RPMI8226 (cell line): ENCODE measurements around the gene SPRR2G.
A peak's percentile ranks its signal among the peaks of the same experiment; 100 is the strongest.
"Not testable (repeated sequence)": the region's sequence is repeated elsewhere in the genome, so short reads cannot be mapped to it uniquely, and the experiment has no call there.

Experiments
- DNase-seq: peaks from one replicate; pipeline ENCODE4 v3.0.0-alpha.2; 2015

The SPRR2G gene

DNA sequence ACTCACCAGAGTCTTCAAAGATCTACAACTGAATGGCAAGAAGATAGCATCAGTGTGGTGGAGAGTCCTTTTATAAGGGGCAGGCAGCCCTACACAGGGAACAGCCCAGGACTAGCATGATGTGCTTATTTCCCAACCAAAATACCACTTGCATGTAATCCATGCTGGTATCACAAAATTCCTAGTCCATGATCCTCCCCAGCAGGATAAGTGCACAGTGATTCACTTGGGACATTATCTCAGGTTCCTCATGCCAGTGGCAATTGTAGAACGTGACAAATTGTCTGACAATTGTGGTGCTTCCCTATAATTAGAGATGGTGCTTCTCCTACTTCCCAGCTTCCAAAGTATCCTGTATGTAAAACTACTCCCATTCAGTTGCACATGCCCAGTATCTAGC is at the start of gene SPRR2G:
TSS of gene SPRR2G (minus strand) at position 45 of the 400 bp plus-strand sequence. CDS start 780 bp downstream, outside the sequence.
- no peak for DNase-seq

DNA sequence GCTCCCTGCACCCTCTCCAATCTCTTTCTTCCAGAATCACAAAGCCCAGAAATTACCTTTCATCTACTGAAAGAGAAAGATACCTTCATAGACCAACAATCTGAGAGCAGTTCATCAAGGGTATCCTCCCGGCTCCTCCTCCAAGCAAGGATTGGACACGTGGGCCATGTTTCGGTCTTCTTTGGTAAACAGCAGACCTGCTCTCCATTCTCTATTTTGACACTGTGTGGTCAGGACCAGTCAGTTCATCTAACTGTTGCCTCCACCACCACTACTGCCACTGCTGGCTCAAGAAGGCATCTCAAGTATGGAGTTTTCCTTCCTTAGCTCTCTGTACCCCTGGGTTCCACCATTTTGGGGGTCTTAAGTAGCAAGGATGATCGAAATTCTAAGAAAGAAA is 44.5 kb upstream of the SPRR2G start:
- DNase-seq, result no peak

DNA sequence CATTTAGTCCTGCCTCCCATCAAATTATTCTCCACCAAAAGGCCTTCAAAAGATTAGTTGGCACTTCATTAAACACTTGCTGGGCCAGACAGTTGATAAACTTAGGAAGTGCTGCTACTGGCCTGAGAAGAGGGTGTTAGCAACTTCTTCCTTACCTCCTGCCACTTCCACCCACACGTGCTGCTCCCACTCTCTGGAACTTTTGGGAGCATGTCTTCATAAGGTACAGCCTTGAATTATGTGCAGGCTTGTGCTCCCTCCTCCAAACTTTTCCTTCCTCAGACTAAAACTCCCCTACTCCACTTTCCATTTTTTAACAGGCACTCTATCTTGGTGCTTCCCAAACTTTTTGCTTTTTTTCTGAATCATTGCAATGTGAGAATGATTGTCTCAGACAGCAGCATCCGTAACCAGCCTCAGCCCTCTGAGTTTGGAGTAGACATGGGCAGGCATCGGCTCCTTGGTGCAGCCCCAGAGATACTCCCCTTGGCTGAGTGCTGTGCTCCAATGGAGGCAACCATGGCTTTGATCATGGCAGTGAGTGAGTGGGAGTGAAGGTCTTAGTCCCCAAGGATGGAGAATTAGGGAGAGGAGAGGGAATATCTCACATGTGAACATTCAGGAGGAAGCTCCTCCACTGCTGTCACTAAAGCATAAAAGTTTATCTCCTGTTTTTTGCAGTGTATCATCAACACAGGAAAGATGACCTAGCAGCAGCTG is 43.8 kb upstream of the SPRR2G start:
- no peak for DNase-seq

DNA sequence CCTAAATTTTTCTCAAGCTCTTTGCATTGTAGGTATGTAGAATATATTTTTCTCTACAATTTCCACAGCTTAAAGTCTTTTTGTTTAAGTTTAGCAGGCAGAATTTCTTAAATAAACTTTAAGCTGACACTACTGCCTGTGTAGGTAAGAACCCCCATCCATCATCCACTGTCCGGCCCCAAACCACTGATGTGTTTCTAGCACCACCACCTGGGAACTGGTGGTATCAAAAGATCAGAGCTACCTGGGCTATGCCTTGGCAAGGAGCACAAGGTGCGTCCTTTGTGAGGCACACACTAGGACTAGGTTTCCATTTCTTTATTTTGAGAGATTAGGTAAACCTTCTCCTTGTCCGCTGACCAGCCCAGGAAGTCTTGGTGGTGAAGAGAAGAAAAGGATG is 42.0 kb upstream of the SPRR2G start:
- peak; percentile 23 for DNase-seq

DNA sequence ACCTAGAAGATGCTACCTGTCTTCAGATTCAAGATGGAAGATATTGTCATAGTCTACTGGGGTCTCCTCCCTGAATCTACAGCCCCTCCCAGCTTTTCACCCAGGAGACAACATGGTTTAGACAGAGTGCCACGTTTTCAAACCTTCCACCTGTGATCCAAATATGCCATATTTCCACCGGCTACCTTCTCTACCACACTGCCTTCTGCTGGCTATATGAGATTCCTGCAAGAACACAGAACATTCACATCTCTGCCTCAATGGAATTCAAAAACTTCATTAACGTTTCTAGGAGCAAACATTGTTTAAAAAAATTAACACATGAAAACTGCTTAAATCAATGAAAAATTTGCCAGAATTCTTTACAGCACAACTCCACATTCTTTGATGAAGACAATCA is 39.7 kb upstream of the SPRR2G start:
- DNase-seq, result no peak

DNA sequence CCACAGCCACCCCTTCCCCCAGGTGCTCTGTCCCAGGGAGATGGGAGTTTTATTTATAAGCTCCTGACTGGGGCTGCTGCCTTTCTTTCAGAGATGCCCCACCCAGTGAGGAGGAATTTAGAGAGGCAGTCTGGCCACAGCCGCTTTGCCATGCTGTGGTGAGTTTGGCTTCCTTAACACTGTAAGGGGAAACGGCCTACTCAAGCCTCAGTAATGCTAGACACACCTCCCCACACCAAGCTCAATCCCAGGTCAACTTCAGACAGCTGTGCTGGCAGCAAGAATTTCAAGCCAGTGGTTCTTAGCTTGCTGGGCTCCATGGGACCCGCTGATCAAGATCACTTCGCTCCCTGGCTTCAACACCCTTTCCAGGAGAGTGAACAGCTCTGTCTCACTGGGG is 37.6 kb upstream of the SPRR2G start:
- DNase-seq, result not testable (repeated sequence)

DNA sequence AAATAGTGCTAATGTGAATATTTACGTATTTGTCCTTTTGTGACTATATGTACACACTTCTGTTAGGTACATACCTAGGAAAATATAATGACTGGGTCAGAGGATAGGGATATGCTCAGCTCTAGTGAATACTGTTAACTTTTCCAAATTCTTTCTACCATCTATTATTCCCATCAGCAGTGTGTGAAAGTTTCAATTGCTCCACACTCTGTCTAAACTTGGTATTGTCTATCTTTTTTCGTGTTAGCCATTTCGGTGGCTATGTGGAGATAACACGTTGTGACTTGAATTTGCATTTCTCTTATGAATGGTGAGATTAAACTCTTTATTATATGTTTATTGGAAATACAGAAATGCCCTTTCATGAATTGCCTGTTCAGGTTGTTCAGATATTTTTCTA is 29.9 kb upstream of the SPRR2G start:
- no peak for DNase-seq

DNA sequence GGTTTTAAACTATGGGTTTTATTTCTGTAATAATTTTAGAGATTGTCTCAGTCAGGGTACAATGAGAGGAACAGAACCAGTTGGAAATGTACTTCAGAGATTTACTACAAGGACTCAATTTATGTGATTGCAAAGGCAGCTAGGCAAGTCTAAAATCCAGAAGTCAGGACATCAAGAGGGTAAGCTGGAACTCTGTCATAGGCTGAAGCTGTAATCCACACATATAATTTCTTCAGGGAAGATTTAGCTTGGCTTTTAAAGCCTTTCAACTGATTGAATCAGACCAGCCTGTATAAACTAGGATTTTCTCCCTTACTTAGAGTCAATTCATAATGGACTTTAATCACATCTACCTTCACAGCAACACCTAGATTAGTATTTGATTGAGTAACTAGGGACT is 28.2 kb upstream of the SPRR2G start:
- DNase-seq, result no peak

DNA sequence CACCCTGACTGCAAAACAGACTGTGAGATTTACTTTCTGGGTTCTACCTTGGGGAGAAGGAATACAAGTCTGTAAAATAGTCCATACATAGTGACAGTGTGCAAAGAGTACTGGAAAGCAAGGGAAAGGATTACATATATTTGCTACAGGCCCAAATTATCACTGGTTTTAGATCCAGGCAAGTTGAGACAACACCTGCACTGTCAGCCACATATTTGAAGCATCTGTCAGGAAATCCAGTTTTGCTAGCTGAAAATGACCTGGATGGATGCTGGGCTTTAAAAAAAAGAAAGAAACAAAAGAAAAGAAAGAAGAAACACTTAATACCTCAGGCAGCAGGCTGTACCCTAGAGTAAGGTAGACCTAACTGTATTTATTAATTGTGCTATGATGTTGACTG is 23.9 kb upstream of the SPRR2G start:
- no peak for DNase-seq

DNA sequence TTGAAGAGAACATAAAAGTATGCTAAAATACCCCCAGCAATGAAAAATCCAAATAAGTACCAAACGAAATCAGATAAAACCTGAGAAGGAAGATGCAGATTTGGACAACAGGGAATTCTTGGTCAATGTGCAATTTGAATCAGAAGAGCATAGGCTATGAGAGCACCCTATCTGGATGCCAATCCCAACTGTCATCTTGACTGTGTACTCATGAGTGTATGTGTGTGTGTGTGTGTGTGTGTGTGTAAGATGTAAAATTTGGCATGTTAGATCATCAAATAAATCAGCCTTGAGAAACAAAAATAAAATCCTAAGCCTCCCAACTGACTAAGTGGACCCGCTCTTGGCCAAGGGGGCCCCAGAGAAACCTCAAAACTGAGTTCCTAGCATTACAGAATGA is 18.0 kb upstream of the SPRR2G start:
- DNase-seq, result no peak

DNA sequence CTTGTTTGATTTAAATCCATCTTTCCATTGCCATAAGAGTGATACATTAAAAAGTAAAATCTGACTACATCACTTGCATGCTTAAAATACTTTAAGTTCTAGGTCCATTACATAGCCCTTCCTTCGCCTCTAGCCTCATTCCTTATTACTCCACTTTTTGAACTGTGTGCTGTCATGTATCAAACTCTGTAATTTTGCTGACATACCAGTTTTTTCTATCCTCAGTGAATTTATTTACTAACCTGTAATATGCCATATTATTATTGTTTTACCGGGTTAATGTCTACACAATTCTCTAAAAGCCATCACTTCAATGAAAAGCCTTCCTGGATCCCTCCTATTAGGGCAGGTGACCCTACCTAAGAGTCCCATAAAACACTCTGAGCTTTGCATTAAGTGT is 4.9 kb upstream of the SPRR2G start:
- DNase-seq, result no peak

DNA sequence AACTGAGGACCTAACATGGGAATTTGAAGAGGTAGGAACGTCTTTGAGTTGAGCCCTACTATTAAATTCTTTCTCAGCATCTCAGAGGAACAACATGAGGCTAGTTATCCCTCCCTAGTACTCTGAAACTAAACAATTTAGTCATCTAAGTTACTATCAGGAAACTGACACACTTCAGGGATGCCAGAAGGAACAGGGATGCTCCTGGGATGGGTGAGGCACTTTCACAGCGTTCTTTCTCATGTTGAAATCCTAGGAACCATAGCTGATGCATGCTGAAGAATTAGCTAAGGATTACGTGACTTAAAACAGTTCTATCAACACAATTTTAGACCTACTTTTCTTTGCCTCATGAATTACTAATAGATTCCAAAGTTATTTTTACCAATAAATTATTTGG is 1.8 kb upstream of the SPRR2G start:
- DNase-seq, result no peak

DNA sequence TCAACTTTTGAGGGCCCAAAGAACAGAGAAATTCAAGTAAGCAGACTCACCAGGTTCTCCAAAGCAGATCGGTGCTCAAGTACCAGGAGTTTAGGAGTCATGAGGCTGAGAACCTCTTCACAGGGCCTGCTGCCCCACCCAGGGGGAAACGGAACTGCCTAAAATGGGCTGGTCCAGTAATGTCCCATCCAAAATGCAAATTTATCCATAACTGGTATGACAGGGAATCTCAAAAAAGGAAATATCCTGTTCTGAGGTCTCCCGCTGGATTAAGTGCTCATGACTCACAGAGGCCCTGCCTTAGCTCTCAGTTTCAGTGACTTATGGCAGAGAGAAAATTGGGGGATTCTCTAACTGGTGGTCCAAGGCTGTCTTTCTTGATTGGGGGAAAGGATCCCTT is 9.3 kb downstream of the SPRR2G start:
- no peak for DNase-seq

DNA sequence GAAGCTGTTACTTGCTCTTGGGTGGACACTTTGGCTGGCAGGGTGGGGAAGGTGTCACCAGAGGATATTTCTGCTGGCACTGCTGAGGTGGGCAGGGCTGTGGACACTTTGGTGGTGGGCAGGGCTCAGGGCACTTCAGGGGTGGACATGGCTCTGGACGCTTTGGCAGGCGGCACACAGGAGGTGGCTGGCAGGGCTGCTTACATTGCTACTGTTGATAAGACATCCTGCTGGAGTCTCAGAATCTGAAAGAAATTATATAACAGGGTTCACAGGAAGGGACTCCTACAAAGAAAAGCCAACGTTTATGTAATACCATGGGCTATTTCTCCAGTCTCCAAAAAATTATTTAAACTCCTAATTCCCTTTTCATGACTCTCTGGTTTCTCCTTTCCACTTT is 10.2 kb downstream of the SPRR2G start:
- no peak for DNase-seq

DNA sequence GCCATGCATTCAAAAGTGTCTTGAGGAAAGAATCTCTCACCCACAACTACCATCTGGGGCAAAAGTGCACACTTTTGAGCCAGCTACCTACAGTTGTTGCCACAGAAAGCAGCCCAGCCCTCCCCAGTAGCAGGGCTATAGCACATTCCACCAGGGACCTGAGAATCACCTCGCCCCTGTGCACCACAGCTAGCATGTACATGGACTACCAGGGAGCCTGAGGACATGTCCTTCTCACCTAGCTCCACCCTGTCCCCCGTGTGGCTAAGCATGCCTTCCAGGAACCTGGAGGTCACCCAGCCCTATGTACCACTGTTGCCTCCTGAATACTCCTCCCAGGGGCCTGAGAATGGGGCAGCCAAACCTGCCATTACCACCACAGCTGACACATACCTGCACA is 16.9 kb downstream of the SPRR2G start:
- DNase-seq, result no peak

DNA sequence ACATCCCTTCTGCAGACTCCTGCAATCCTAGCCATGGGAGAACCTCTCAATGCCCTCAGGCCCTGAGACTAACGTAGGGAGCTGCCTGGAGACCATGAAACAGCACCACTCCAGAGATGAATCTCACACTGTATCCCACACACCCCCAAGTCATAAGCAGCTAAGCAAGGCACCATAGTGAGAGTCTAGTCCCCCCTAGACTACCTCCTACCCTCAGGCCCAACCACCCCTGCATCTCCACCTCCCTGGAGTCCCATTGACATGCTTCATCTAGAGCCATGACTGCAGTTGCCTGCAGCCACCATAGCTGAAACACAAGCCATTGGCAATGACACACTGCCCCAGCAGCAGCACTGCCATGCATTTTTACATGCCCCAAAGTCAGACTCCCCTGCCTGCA is 17.4 kb downstream of the SPRR2G start:
- DNase-seq, result no peak

DNA sequence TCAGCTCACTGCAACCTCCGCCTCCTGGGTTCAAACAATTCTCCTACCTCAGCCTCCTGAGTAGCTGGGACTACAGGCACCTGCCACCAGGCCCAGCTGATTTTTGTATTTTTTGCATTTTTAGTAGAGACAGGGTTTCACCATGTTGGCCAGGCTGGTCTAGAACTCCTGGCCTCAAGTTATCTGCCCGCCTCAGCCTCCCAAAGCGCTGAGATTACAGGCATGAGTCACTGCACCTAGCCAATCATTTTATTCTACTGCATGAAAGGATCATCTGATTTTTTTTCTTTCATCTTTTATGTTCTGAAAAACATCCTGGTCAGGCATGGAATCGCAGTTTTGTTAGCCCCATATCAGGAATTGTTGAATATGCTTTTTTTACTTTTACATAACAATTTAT is 22.0 kb downstream of the SPRR2G start:
- not testable (repeated sequence) for DNase-seq

DNA sequence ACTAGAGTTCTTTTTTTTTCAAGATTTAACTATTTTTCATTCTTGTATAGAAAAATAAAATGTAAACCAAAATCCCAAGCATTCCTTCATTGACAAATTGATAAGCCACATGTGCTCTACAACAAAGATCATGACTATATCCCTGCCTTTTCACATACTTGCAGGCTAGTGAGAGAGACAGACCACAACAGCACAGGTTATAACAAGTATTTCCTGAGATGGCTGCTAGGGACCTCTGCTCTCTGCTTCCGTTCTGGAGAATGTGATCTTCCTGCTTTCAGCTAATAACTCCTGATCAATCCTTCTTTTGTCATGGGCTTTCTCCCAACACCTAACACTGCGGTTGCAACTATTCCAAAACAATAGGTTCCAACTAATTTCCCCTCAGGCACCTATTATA is 23.4 kb downstream of the SPRR2G start:
- no peak for DNase-seq

DNA sequence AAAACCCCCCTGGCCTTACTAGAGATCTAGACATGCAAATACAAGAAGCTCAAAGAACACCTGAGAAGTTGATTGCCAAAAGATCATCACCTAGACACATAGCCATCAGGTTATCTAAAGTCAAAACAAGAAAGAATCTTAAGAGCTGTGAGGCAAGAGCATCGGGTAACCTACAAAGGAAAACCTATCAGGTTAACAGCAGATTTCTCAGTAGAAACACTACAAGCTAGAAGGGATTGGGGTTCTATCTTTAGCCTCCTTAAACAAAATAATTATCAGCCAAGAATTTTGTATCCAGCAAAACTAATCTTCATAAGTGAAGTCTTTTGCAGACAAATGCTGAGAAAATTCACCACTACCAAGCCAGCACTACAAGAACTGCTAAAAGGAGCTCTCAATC is 25.2 kb downstream of the SPRR2G start:
- DNase-seq, result no peak

DNA sequence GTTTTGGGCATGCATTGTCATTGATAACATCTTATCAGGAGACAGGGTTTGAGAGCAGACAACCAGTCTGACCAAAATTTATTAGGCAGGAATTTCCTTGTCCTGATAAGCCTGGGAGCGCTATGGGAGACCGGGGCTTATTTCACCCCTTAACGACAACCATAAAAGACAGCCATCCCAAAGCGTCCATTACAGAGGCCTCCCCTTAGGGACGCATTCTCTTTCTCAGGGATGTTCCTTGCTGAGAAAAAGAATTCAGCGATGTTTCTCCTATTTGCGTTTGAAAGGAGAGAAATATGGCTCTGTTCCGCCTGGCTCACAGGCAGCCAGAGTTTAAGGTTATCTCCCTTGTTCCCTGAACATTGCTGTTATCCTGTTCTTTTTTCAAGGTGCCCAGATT is 26.9 kb downstream of the SPRR2G start:
- DNase-seq, result not testable (repeated sequence)

DNA sequence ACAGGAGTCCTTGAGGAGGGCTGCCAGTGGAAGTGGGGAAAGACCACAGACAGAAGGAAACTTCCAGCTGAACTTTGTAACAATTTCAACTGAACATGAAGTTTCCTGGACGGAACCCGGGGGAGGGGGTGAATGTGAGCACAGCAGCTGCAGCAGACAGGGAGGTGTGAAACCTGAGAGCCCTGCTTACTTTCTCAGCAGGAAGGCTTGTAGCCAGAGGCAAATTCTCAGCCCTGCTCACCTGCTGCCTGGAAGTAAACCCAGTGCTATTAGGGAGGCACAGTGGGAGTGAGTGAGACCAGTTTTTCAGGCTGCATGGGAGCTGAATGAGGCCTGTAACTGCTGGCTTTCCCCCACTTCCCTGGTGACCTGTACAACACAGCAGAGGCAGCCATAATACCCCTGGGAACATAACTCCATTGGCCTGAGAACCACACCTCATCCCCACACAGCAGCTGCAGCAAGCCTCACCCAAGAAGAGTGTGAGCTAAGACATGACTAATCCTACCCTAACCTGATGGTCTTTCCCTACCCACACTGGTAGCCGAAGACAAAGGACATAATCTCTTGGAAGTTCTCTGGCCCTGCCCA is 27.8 kb downstream of the SPRR2G start:
- DNase-seq, result no peak

DNA sequence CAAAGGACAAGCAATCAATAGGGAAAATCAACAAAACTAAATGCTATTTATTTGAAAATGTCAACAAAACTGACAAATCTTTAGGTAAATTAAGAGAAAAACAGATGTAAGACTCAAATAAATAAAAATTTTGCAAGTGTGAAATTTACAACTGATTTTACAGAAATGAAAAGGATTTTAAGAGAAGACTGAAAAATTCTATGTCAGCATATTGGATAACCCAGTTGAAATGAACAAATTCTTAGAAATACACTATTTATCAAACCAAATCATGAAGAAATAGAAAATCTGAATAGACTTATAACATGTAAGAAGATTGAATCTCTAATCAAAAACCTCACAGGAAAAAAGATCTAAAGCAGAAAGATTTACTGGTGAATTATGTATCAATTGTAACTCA is 29.7 kb downstream of the SPRR2G start:
- no peak for DNase-seq

DNA sequence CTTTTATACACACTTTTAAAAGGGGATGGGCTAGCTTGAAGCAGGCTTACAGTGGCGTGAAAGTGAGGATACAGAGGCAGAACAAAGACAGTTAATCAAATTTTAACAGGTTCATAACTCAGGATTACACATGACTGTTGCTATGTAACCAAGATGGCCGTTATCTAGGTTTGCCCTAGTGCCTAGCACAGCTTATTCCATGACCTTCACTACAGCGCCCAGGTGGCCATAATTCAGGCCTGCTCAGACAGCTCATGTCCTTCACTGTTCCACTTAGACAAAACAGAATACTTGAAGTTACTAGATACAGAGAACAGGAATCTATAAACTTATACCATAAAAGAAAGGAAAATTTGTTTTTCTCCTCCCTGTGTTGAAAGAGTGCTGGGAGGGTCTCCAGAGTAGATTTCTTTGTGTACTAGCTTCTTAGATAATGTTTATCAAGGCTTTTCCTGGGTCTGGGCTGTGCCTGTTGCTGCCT is 31.2 kb downstream of the SPRR2G start:
- DNase-seq, result no peak

DNA sequence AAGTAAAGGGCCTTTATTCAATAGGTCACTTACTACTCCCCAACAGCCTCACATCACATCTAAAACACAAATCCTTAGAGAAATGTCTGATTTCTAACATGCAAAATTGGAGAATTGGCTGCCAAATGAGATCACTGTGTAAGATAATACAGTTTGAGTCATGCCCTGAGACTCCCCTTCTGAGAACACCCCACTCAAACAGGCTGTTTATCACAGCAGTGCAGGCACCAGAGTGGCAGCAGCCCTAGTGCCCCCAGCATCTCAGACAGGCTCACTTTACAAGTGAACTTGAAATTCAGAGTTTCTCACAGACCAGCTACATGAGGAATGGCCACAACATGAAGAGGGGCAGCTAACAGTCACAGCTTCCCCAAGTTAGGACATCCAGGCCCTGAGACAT is 35.4 kb downstream of the SPRR2G start:
- DNase-seq, result not testable (repeated sequence)

DNA sequence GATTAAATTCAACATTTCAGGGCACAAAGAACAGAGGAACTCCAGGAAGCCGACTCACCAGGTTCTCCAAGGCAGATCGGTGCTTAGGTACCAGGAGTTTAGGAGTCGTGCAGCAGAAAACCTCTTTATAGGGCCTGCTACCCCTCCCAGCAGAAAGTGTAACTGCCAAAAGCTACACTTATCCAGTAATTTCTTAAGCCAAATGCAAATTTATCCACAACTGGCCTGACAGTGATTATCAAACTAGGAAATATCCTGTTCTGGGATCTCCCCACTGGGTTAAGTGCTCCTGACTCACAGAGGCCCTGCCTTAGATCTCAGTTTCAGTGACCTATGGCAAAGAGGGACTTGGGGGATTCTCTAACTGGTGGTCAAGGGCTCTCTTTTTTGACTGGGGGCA is 37.3 kb downstream of the SPRR2G start, which contains the start of gene SPRR2F:
TSS of gene SPRR2F (minus strand) at position 101 of the 400 bp plus-strand sequence. CDS start 783 bp downstream, outside the sequence.
- no peak for DNase-seq
